Activated CD4-positive, CD25-positive, alpha-beta regulatory T cell treated with anti-CD3 and anti-CD28 coated beads, Interleukin-2, amount 50 U/mL, for 72 hours (primary cell): ENCODE results near the gene HYDIN.
"Not testable (repeated sequence)": the region's sequence is repeated elsewhere in the genome, so short reads cannot be mapped to it uniquely, and the experiment has no call there.

Source experiments
- DNase-seq: peaks from one replicate; pipeline ENCODE4 v3.0.0; 2021

Gene HYDIN

GRCh38 chr16:71218306-71218963 is 12.1 kb downstream of the HYDIN start:
- DNase-seq, result no peak

- DNase-seq, result no peak
Observed at GRCh38 chr16:71217506-71217905, 13.0 kb downstream of the HYDIN start.

GRCh38 chr16:71216714-71217113 is 13.8 kb downstream of the HYDIN start:
- no peak for DNase-seq

- no peak for DNase-seq
Observed at GRCh38 chr16:71214746-71215381, 15.7 kb downstream of the HYDIN start.

- no peak for DNase-seq
Observed at GRCh38 chr16:71205482-71206131, 24.9 kb downstream of the HYDIN start.

- DNase-seq, result no peak
Observed at GRCh38 chr16:71203631-71204030, 26.9 kb downstream of the HYDIN start.

- no peak for DNase-seq
Observed at GRCh38 chr16:71201556-71201955, 29.0 kb downstream of the HYDIN start.

GRCh38 chr16:71201054-71201453 is 29.5 kb downstream of the HYDIN start:
- no peak for DNase-seq

GRCh38 chr16:71198408-71198807 is 32.1 kb downstream of the HYDIN start:
- no peak for DNase-seq

GRCh38 chr16:71192387-71192786 is 38.1 kb downstream of the HYDIN start:
- no peak for DNase-seq

- no peak for DNase-seq
Observed at GRCh38 chr16:71188956-71189712, 41.4 kb downstream of the HYDIN start.

- DNase-seq, result no peak
Observed at GRCh38 chr16:71185347-71185746, 45.2 kb downstream of the HYDIN start.

- DNase-seq, result no peak
Observed at GRCh38 chr16:71179569-71179968, 51.0 kb downstream of the HYDIN start.

- no peak for DNase-seq
Observed at GRCh38 chr16:71172481-71173207, 57.9 kb downstream of the HYDIN start.

GRCh38 chr16:71161007-71161406 is 69.5 kb downstream of the HYDIN start:
- DNase-seq, result not testable (repeated sequence)

- not testable (repeated sequence) for DNase-seq
Observed at GRCh38 chr16:71157278-71157677, 73.2 kb downstream of the HYDIN start.

- not testable (repeated sequence) for DNase-seq
Observed at GRCh38 chr16:71153329-71153728, 77.2 kb downstream of the HYDIN start.

GRCh38 chr16:71151654-71152053 is 78.9 kb downstream of the HYDIN start:
- not testable (repeated sequence) for DNase-seq

- not testable (repeated sequence) for DNase-seq
Observed at GRCh38 chr16:71143246-71143645, 87.3 kb downstream of the HYDIN start.

GRCh38 chr16:71110565-71110964 is 120.0 kb downstream of the HYDIN start:
- DNase-seq, result not testable (repeated sequence)

- not testable (repeated sequence) for DNase-seq
Observed at GRCh38 chr16:71109656-71110208, 120.8 kb downstream of the HYDIN start.

GRCh38 chr16:71105881-71106280 is 124.6 kb downstream of the HYDIN start:
- not testable (repeated sequence) for DNase-seq
